Glomerular endothelial cell (primary cell): ENCODE data around the gene EPB41L3. TPM values are rescaled to one million over a fixed set of nuclear protein-coding genes. Genes with fewer than 3 reads are reported as not detected.

ENCODE experiments used
- DNase-seq: peaks from one replicate; pipeline ENCODE4 v3.0.0-alpha.2; 2011; ENCODE audit warnings: low read depth, low spot score; ENCODE audit errors: extremely low read depth
- total RNA-seq: library from RNA; depleted of rRNA; stranded (reverse); fragments of >200 nt; gene quantifications from 2 replicates; pipeline ENCODE4 v1.2.3, GENCODE V29; 2015

The EPB41L3 gene
- total RNA-seq, 1 donor from 2014 or later = 60.6 TPM

- DNase-seq = no peak
Measured at GRCh38 chr18:5456577-5457461, 87.0 kb downstream of the EPB41L3 start.

GRCh38 chr18:5455674-5456073 lies 88.1 kb downstream of the EPB41L3 start:
- no peak for DNase-seq

- no peak for DNase-seq
Measured at GRCh38 chr18:5452943-5453443, 90.8 kb downstream of the EPB41L3 start.

GRCh38 chr18:5451871-5452270 lies 91.9 kb downstream of the EPB41L3 start:
- no peak for DNase-seq

GRCh38 chr18:5451150-5451549 lies 92.6 kb downstream of the EPB41L3 start:
- no peak for DNase-seq

GRCh38 chr18:5449858-5450509 lies 93.8 kb downstream of the EPB41L3 start:
- DNase-seq = no peak

GRCh38 chr18:5447442-5447841 lies 96.4 kb downstream of the EPB41L3 start:
- no peak for DNase-seq

- no peak for DNase-seq
Measured at GRCh38 chr18:5444847-5445246, 99.0 kb downstream of the EPB41L3 start.

GRCh38 chr18:5444269-5444668 lies 99.5 kb downstream of the EPB41L3 start:
- no peak for DNase-seq

GRCh38 chr18:5439986-5440696 lies 103.7 kb downstream of the EPB41L3 start:
- no peak for DNase-seq

- DNase-seq = no peak
Measured at GRCh38 chr18:5434425-5434824, 109.4 kb downstream of the EPB41L3 start.

- no peak for DNase-seq
Measured at GRCh38 chr18:5431836-5432575, 111.8 kb downstream of the EPB41L3 start.

- DNase-seq = no peak
Measured at GRCh38 chr18:5430131-5430530, 113.7 kb downstream of the EPB41L3 start.

GRCh38 chr18:5429681-5430080 lies 114.1 kb downstream of the EPB41L3 start:
- no peak for DNase-seq

GRCh38 chr18:5425721-5426120 lies 118.1 kb downstream of the EPB41L3 start:
- no peak for DNase-seq

GRCh38 chr18:5424903-5425664 lies 118.7 kb downstream of the EPB41L3 start:
- DNase-seq = peak; percentile 34

- DNase-seq = no peak
Measured at GRCh38 chr18:5422626-5423025, 121.2 kb downstream of the EPB41L3 start.

- DNase-seq = no peak
Measured at GRCh38 chr18:5421981-5422380, 121.8 kb downstream of the EPB41L3 start.

GRCh38 chr18:5420906-5421305 lies 122.9 kb downstream of the EPB41L3 start:
- no peak for DNase-seq

- no peak for DNase-seq
Measured at GRCh38 chr18:5419601-5420000, 124.2 kb downstream of the EPB41L3 start.
